GM12878 (cell line): ENCODE results near the gene NINL. TPM values are rescaled to one million over a fixed set of nuclear protein-coding genes. Genes with fewer than 3 reads are reported as not detected.

Source experiments
- ATAC-seq: fragments of 200-7000 bp; cut with Tn5 transposase; 3 replicates; pipeline ENCODE4 v1.9.1; 2020; ENCODE audit warnings: mild to moderate bottlenecking, moderate library complexity
- BruUV-seq: library from RNA; stranded (reverse); fragments of 400-500 nt; replicated peaks from 2 replicates; lab custom pipeline; 2021; lab: Mats Ljungman, UMichigan
- CTCF ChIA-PET: fragments of 300-600 bp; sonication (Branson Sonifier 250); formaldehyde crosslinking; extraction: SDS; loops from one replicate; lab custom pipeline; 2021; ENCODE audit warnings: inconsistent platforms; lab: Yijun Ruan, JAX
- POLR2A ChIA-PET: fragments of 350-600 bp; formaldehyde crosslinking; extraction: SDS; loops from one replicate; lab custom pipeline; 2021; ENCODE audit warnings: inconsistent platforms; lab: Charles Lee
- RAD21 ChIA-PET: fragments of 300-600 bp; sonication (Branson Sonifier 250); formaldehyde crosslinking; loops from one replicate; lab custom pipeline; 2023; ENCODE audit warnings: antibody characterized with exemption; ENCODE audit not compliant: unreplicated experiment; lab: Charles Lee
- SMC1A ChIA-PET: fragments of 300-600 bp; sonication (Branson Sonifier 250); formaldehyde crosslinking; loops from one replicate; lab custom pipeline; 2023; ENCODE audit not compliant: unreplicated experiment, uncharacterized antibody; lab: Charles Lee
- DNase-seq: peaks from one replicate; pipeline ENCODE4 v3.0.0-alpha.2; 2011; ENCODE audit warnings: low read depth, low spot score
- FAIRE-seq: peaks from 3 replicates; lab custom pipeline; 2011; peaks lifted over from hg19 to GRCh38; lab: Jason Lieb, UNC
- H2AFZ ChIP-seq: 2 replicates; pipeline ENCODE4 v1.6.0; 2011; ENCODE audit warnings: low read depth, low read length, control low read depth; ENCODE audit not compliant: control insufficient read depth
- H3K27ac ChIP-seq: 2 replicates; pipeline ENCODE4 v1.5.1; 2011; ENCODE audit warnings: control low read depth; ENCODE audit not compliant: control insufficient read depth, insufficient read depth
- H3K27me3 ChIP-seq, 2 experiments: replicated peaks in 1 of 2; 2 replicates each; pipeline versions ENCODE4 v1.6.0 to v1.6.1; 2011; ENCODE audit warnings: low read length in 1 of 2; ENCODE audit not compliant: control insufficient read depth in 2 of 2, insufficient read depth in 2 of 2
- H3K36me3 ChIP-seq, 2 experiments: 2 replicates each; pipeline ENCODE4 v1.5.1; 2011; ENCODE audit warnings: low read length in 1 of 2; ENCODE audit not compliant: control insufficient read depth in 2 of 2, insufficient read depth in 2 of 2
- H3K4me1 ChIP-seq: 2 replicates; pipeline ENCODE4 v1.6.1; 2011; ENCODE audit warnings: mild to moderate bottlenecking, low read length, moderate library complexity, mixed read lengths; ENCODE audit not compliant: control insufficient read depth, insufficient read depth
- H3K4me2 ChIP-seq: 2 replicates; pipeline ENCODE4 v1.6.0; 2011; ENCODE audit warnings: control low read depth; ENCODE audit not compliant: control insufficient read depth, insufficient read depth
- H3K4me3 ChIP-seq: fragments of 200-600 bp; sonication (generic); 2 replicates; pipeline ENCODE4 v1.5.1; 2016
- H3K79me2 ChIP-seq: 2 replicates; pipeline ENCODE4 v1.6.0; 2011; ENCODE audit warnings: low read length; ENCODE audit not compliant: control insufficient read depth, insufficient read depth
- H3K9ac ChIP-seq: 2 replicates; pipeline ENCODE4 v1.8.0; 2011; ENCODE audit warnings: low read length, control low read depth, mixed read lengths; ENCODE audit not compliant: control insufficient read depth, insufficient read depth
- H3K9me3 ChIP-seq: replicated peaks from 3 replicates; pipeline ENCODE4 v1.5.1; 2011; ENCODE audit warnings: mild to moderate bottlenecking, low read length; ENCODE audit not compliant: control insufficient read depth, insufficient read depth
- H4K20me1 ChIP-seq: 2 replicates; pipeline ENCODE4 v1.6.0; 2011; ENCODE audit not compliant: control insufficient read depth, insufficient read depth
- ATF7 ChIP-seq: fragments of 450-650 bp; IDR thresholded peaks from 2 replicates; pipeline ENCODE4 v1.6.1; 2016; ENCODE audit warnings: low read depth, mild to moderate bottlenecking
- BHLHE40 ChIP-seq, 2 experiments: fragments of 450-650 bp in 1 of 2; IDR thresholded peaks; 2 replicates each; pipeline ENCODE4 v1.6.1; 2011 to 2017; ENCODE audit warnings: low read depth in 2 of 2, borderline replicate concordance in 1 of 2, improper control_type of control experiment in 1 of 2, low read length in 1 of 2, mild to moderate bottlenecking in 1 of 2
- CBX5 ChIP-seq: sonication (generic); IDR thresholded peaks from 2 replicates; pipeline ENCODE4 v1.6.1; 2016; ENCODE audit warnings: low read depth, moderate library complexity, mild to moderate bottlenecking, inconsistent platforms
- CHD2 ChIP-seq: IDR thresholded peaks from 2 replicates; pipeline ENCODE4 v1.6.1; 2011; ENCODE audit warnings: low read depth, low read length, improper control_type of control experiment, borderline replicate concordance
- FOXK2 ChIP-seq: fragments of 450-650 bp; IDR thresholded peaks from 2 replicates; pipeline ENCODE4 v1.6.1; 2017; ENCODE audit warnings: mild to moderate bottlenecking, moderate library complexity
- GABPA ChIP-seq: IDR thresholded peaks from 2 replicates; pipeline ENCODE4 v1.6.1; 2014; ENCODE audit warnings: antibody characterized with exemption, low read depth, mild to moderate bottlenecking, inconsistent platforms
- IKZF1 ChIP-seq: fragments of 450-650 bp; conservative IDR thresholded peaks from 2 replicates; pipeline ENCODE4 v1.6.1; 2017; ENCODE audit warnings: antibody characterized with exemption, mild to moderate bottlenecking
- IRF4 ChIP-seq: IDR thresholded peaks from 2 replicates; pipeline ENCODE4 v1.6.1; 2011; ENCODE audit warnings: low read depth, low read length
- JUND ChIP-seq: IDR thresholded peaks from 2 replicates; pipeline ENCODE4 v1.6.1; 2012; ENCODE audit warnings: low read depth, mild to moderate bottlenecking, low read length, improper control_type of control experiment, moderate library complexity
- POLR2AphosphoS5 ChIP-seq: IDR thresholded peaks from 2 replicates; pipeline ENCODE4 v1.6.1; 2011; ENCODE audit warnings: mild to moderate bottlenecking, low read length, inconsistent platforms
- RBBP5 ChIP-seq: fragments of 200-600 bp; sonication (generic); conservative IDR thresholded peaks from 2 replicates; pipeline ENCODE4 v1.6.1; 2016
- SIN3A ChIP-seq: IDR thresholded peaks from 2 replicates; pipeline ENCODE4 v1.6.1; 2012; ENCODE audit warnings: low read depth, low read length, improper control_type of control experiment
- SREBF2 ChIP-seq: IDR thresholded peaks from 2 replicates; pipeline ENCODE4 v1.6.1; 2012; ENCODE audit warnings: mild to moderate bottlenecking, low read length
- WGBS: methylation state at CpG from one replicate; pipeline ENCODE4 v1.1.6; 2016; ENCODE audit warnings: low lambda C conversion rate; ENCODE audit not compliant: insufficient replicate concordance, insufficient coverage; ENCODE audit errors: missing lambda C conversion rate; 5-methylcytosine and 5-hydroxymethylcytosine counted together
- in situ Hi-C: fragments of 300-500 bp; cut with MboI; formaldehyde crosslinking; loops from 9 replicates; pipeline ENCODE4 v1.14.3; 2018; ENCODE audit warnings: mixed read lengths
- intact Hi-C: fragments of 100-400 bp; cut with micrococcal nuclease; formaldehyde crosslinking; loops from one replicate; pipeline ENCODE4 v1.14.2; 2022; ENCODE audit not compliant: unreplicated experiment
- polyA plus RNA-seq, 11 experiments: library from polyadenylated mRNA; depleted of rRNA in 4 of 11; unstranded in 6 of 11; stranded (reverse) in 5 of 11; fragments of >200 nt; fragmentation: Nextera tagmentation in 4 of 11; fragmentation: Illumina TruSeq in 1 of 11; extraction: Ambion mirVana in 4 of 11; extraction: Trizol in 1 of 11; gene quantifications; 1 replicate in 1 of 11; 2 replicates in 10 of 11; pipeline versions ENCODE4 v1.2.1 to v1.2.3, GENCODE V29; 2011 to 2016; ENCODE audit warnings: inconsistent platforms in 2 of 11, missing spikeins in 2 of 11, low read depth in 1 of 11
- total RNA-seq, 4 experiments: library from RNA; depleted of rRNA in 3 of 4; stranded (reverse); fragments of >200 nt in 3 of 4; fragmentation: Illumina TruSeq in 1 of 4; extraction: Trizol in 1 of 4; gene quantifications; 2 replicates each; pipeline versions ENCODE4 v1.2.1 to v1.2.3, GENCODE V29; 2013 to 2021
- TF ChIP-seq, protein P1 (sequence below): fragments of 450-650 bp; IDR thresholded peaks from 2 replicates; pipeline ENCODE4 v1.6.1; 2017; ENCODE audit warnings: low read depth, mild to moderate bottlenecking, moderate library complexity
- TF ChIP-seq, protein P2 (sequence below): fragments of 450-650 bp; IDR thresholded peaks from 2 replicates; pipeline ENCODE4 v1.6.1; 2017; ENCODE audit warnings: mild to moderate bottlenecking, moderate library complexity
- TF ChIP-seq, protein P3 (sequence below): fragments of 450-650 bp; IDR thresholded peaks from 2 replicates; pipeline ENCODE4 v1.6.1; 2017; ENCODE audit warnings: borderline replicate concordance
- TF ChIP-seq, protein P4 (sequence below): fragments of 450-650 bp; IDR thresholded peaks from 2 replicates; pipeline ENCODE4 v1.6.1; 2017; ENCODE audit warnings: mild to moderate bottlenecking

NINL gene
- total and polyA plus RNA-seq, 10 of the 15 experiments (the other 5 are each of a cell fraction or from before 2014, with no cell fraction given): 0.04 to 0.77 (median 0.23) TPM; not detected in 1

GRCh38 chr20:25496968-25497401 lies 88.3 kb downstream of the NINL start:
- Histone ChIP-seq H3K9me3 (no peaks in the 10 kb centered on the region), H3K27me3 (no peaks in the 10 kb centered on the region), H3K27ac (no peak overlapping the region), H3K4me2 (no peak overlapping the region), H3K4me3 (no peak overlapping the region), H2AFZ (no peak overlapping the region), H3K36me3 (no peaks in the 10 kb centered on the region), H3K4me1 (no peaks in the 10 kb centered on the region), H4K20me1 (no peaks in the 10 kb centered on the region), H3K79me2 (no peaks in the 10 kb centered on the region), H3K9ac (no peak overlapping the region)
- no peak for FAIRE-seq
- ATAC-seq: no peak
- BruUV-seq: no TSS peak
- intact Hi-C loops: no loop called here
- SMC1A ChIA-PET: no interaction called here
- in situ Hi-C loops: no loop called here
- POLR2A ChIA-PET: no interaction called here
- RAD21 ChIA-PET: no interaction called here
- CTCF ChIA-PET: no interaction called here
- TF ChIP-seq FOXK2 (no peak), JUND (no peak), ATF7 (no peak), CBX5 (no peak), IKZF1 (no peak), GABPA (no peak), SREBF2 (no peak), POLR2AphosphoS5 (no peak), IRF4 (no peak), CHD2 (no peak), RBBP5 (no peak), BHLHE40 (IDR thresholded peaks at IDR 0.05; ENCODE audit: borderline replicate concordance in 1 of 2, low read depth in 2 of 2, low read length in 1 of 2) (no peak), SIN3A (no peak)
- TF ChIP-seq, protein P1, sequence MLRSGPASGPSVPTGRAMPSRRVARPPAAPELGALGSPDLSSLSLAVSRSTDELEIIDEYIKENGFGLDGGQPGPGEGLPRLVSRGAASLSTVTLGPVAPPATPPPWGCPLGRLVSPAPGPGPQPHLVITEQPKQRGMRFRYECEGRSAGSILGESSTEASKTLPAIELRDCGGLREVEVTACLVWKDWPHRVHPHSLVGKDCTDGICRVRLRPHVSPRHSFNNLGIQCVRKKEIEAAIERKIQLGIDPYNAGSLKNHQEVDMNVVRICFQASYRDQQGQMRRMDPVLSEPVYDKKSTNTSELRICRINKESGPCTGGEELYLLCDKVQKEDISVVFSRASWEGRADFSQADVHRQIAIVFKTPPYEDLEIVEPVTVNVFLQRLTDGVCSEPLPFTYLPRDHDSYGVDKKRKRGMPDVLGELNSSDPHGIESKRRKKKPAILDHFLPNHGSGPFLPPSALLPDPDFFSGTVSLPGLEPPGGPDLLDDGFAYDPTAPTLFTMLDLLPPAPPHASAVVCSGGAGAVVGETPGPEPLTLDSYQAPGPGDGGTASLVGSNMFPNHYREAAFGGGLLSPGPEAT: no peak
- TF ChIP-seq, protein P2, sequence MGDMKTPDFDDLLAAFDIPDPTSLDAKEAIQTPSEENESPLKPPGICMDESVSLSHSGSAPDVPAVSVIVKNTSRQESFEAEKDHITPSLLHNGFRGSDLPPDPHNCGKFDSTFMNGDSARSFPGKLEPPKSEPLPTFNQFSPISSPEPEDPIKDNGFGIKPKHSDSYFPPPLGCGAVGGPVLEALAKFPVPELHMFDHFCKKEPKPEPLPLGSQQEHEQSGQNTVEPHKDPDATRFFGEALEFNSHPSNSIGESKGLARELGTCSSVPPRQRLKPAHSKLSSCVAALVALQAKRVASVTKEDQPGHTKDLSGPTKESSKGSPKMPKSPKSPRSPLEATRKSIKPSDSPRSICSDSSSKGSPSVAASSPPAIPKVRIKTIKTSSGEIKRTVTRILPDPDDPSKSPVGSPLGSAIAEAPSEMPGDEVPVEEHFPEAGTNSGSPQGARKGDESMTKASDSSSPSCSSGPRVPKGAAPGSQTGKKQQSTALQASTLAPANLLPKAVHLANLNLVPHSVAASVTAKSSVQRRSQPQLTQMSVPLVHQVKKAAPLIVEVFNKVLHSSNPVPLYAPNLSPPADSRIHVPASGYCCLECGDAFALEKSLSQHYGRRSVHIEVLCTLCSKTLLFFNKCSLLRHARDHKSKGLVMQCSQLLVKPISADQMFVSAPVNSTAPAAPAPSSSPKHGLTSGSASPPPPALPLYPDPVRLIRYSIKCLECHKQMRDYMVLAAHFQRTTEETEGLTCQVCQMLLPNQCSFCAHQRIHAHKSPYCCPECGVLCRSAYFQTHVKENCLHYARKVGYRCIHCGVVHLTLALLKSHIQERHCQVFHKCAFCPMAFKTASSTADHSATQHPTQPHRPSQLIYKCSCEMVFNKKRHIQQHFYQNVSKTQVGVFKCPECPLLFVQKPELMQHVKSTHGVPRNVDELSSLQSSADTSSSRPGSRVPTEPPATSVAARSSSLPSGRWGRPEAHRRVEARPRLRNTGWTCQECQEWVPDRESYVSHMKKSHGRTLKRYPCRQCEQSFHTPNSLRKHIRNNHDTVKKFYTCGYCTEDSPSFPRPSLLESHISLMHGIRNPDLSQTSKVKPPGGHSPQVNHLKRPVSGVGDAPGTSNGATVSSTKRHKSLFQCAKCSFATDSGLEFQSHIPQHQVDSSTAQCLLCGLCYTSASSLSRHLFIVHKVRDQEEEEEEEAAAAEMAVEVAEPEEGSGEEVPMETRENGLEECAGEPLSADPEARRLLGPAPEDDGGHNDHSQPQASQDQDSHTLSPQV: no peak
- TF ChIP-seq, protein P3, sequence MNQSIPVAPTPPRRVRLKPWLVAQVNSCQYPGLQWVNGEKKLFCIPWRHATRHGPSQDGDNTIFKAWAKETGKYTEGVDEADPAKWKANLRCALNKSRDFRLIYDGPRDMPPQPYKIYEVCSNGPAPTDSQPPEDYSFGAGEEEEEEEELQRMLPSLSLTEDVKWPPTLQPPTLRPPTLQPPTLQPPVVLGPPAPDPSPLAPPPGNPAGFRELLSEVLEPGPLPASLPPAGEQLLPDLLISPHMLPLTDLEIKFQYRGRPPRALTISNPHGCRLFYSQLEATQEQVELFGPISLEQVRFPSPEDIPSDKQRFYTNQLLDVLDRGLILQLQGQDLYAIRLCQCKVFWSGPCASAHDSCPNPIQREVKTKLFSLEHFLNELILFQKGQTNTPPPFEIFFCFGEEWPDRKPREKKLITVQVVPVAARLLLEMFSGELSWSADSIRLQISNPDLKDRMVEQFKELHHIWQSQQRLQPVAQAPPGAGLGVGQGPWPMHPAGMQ: no peak
- TF ChIP-seq, protein P4, sequence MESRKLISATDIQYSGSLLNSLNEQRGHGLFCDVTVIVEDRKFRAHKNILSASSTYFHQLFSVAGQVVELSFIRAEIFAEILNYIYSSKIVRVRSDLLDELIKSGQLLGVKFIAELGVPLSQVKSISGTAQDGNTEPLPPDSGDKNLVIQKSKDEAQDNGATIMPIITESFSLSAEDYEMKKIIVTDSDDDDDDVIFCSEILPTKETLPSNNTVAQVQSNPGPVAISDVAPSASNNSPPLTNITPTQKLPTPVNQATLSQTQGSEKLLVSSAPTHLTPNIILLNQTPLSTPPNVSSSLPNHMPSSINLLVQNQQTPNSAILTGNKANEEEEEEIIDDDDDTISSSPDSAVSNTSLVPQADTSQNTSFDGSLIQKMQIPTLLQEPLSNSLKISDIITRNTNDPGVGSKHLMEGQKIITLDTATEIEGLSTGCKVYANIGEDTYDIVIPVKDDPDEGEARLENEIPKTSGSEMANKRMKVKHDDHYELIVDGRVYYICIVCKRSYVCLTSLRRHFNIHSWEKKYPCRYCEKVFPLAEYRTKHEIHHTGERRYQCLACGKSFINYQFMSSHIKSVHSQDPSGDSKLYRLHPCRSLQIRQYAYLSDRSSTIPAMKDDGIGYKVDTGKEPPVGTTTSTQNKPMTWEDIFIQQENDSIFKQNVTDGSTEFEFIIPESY: no peak
- no peak for DNase-seq
- 25% methylated on average over 9 of the region's 9 CpGs for WGBS
